HepG2 (cell line): Measurements from ENCODE around the gene SFI1. TPM values are rescaled to one million over a fixed set of nuclear protein-coding genes. Genes with fewer than 3 reads are reported as not detected.

Source experiments
- ASH2L ChIP-seq: fragments of 300-600, 200-600 bp; sonication (generic); IDR thresholded peaks from 2 replicates; pipeline ENCODE4 v1.7.0; 2017; ENCODE audit warnings: low read depth, mild to moderate bottlenecking, moderate library complexity, mixed read lengths, low read length; ENCODE audit not compliant: insufficient read length
- BORCS8-MEF2B ChIP-seq: sonication (generic); formaldehyde crosslinking; IDR thresholded peaks from 2 replicates; pipeline ENCODE4 v1.8.0; 2022; ENCODE audit warnings: mild to moderate bottlenecking, missing genetic modification reagents
- FOSL2 ChIP-seq: sonication (generic); formaldehyde crosslinking; IDR thresholded peaks from 2 replicates; pipeline ENCODE4 v1.4.0; 2020; ENCODE audit warnings: missing genetic modification reagents
- FOXA3 ChIP-seq: IDR thresholded peaks from 2 replicates; pipeline ENCODE4 v1.6.1; 2016; ENCODE audit warnings: missing genetic modification reagents, missing compliant biosample characterization
- HOXA3 ChIP-seq: sonication (generic); formaldehyde crosslinking; IDR thresholded peaks from 2 replicates; pipeline ENCODE4 v1.5.0; 2020; ENCODE audit warnings: missing genetic modification reagents
- KAT7 ChIP-seq: IDR thresholded peaks from 2 replicates; pipeline ENCODE4 v1.6.1; 2018; ENCODE audit warnings: borderline replicate concordance, missing compliant biosample characterization
- LCORL ChIP-seq, 2 experiments: fragments of 450-650 bp in 1 of 2; sonication (generic) in 1 of 2; formaldehyde crosslinking in 1 of 2; IDR thresholded peaks; 2 replicates each; pipeline versions ENCODE4 v1.5.0 to v1.6.1; 2017 to 2020; ENCODE audit warnings: antibody characterized with exemption in 1 of 2, missing genetic modification reagents in 1 of 2
- NFIC ChIP-seq: IDR thresholded peaks from 2 replicates; pipeline ENCODE4 v1.6.1; 2012; ENCODE audit warnings: mild to moderate bottlenecking, low read length, inconsistent platforms
- PLRG1 ChIP-seq: fragments of 450-650 bp; conservative IDR thresholded peaks from 2 replicates; pipeline ENCODE4 v1.6.1; 2016
- SNAPC2 ChIP-seq: sonication (generic); formaldehyde crosslinking; IDR thresholded peaks from 2 replicates; pipeline ENCODE4 v1.8.1; 2022; ENCODE audit warnings: mild to moderate bottlenecking, missing genetic modification reagents
- TARDBP ChIP-seq: sonication (generic); formaldehyde crosslinking; IDR thresholded peaks from 2 replicates; pipeline ENCODE4 v1.8.0; 2022; ENCODE audit warnings: mild to moderate bottlenecking, missing genetic modification reagents
- ZFX ChIP-seq: sonication (generic); formaldehyde crosslinking; IDR thresholded peaks from 2 replicates; pipeline ENCODE4 v1.4.0; 2020; ENCODE audit warnings: mild to moderate bottlenecking, low read depth, missing genetic modification reagents, moderate library complexity
- ZNF331 ChIP-seq: sonication (generic); formaldehyde crosslinking; IDR thresholded peaks from 2 replicates; pipeline ENCODE4 v1.4.0; 2020; ENCODE audit warnings: missing genetic modification reagents
- ZNF614 ChIP-seq: IDR thresholded peaks from 2 replicates; pipeline ENCODE4 v1.6.1; 2018; ENCODE audit warnings: missing biosample characterization, missing genetic modification reagents, inconsistent platforms, borderline replicate concordance
- ZNF780A ChIP-seq: sonication (generic); formaldehyde crosslinking; IDR thresholded peaks from 2 replicates; pipeline ENCODE4 v1.8.0; 2022; ENCODE audit warnings: mild to moderate bottlenecking, missing genetic modification reagents, moderate library complexity
- ZNF883 ChIP-seq: sonication (generic); formaldehyde crosslinking; IDR thresholded peaks from 2 replicates; pipeline ENCODE4 v1.5.1; 2020; ENCODE audit warnings: mild to moderate bottlenecking, missing genetic modification reagents; ENCODE audit errors: not compliant biosample characterization
- polyA plus RNA-seq, 8 experiments: library from polyadenylated mRNA; depleted of rRNA in 3 of 8; stranded (reverse) in 7 of 8; unstranded in 1 of 8; fragments of >200 nt; fragmentation: Illumina TruSeq in 4 of 8; extraction: Trizol in 4 of 8; gene quantifications; 2 replicates each; pipeline versions ENCODE4 v1.2.1 to v1.2.3, GENCODE V29; 2011 to 2016; ENCODE audit warnings: low read depth in 4 of 8, missing spikeins in 1 of 8, mixed read lengths in 1 of 8; ENCODE audit not compliant: insufficient read depth in 1 of 8
- total RNA-seq, 5 experiments: library from RNA; depleted of rRNA; stranded (reverse); fragments of >200 nt; fragmentation: Illumina TruSeq; extraction: Trizol; gene quantifications; 2 replicates each; pipeline ENCODE4 v1.2.3, GENCODE V29; 2016; ENCODE audit warnings: low read depth in 1 of 5
- TF ChIP-seq, protein P1 (sequence below): IDR thresholded peaks from 2 replicates; pipeline ENCODE4 v1.6.1; 2016
- TF ChIP-seq, protein P2 (sequence below): sonication (generic); formaldehyde crosslinking; IDR thresholded peaks from 2 replicates; pipeline ENCODE4 v1.4.0; 2020; ENCODE audit warnings: missing genetic modification reagents
- TF ChIP-seq, protein P3 (sequence below): IDR thresholded peaks from 2 replicates; pipeline ENCODE4 v1.6.1; 2016; ENCODE audit warnings: mild to moderate bottlenecking
- TF ChIP-seq, protein P4 (sequence below): sonication (generic); formaldehyde crosslinking; IDR thresholded peaks from 2 replicates; pipeline ENCODE4 v1.8.0; 2022; ENCODE audit warnings: mild to moderate bottlenecking, missing genetic modification reagents, moderate library complexity
- TF ChIP-seq, protein P5 (sequence below): sonication (generic); formaldehyde crosslinking; IDR thresholded peaks from 2 replicates; pipeline ENCODE4 v1.4.0; 2020; ENCODE audit warnings: missing genetic modification reagents

Gene SFI1
- total and polyA plus RNA-seq, 2 of the 13 experiments (the other 11 are each of a cell fraction or from before 2014, with no cell fraction given), result 20.5 to 40.1 TPM

DNA sequence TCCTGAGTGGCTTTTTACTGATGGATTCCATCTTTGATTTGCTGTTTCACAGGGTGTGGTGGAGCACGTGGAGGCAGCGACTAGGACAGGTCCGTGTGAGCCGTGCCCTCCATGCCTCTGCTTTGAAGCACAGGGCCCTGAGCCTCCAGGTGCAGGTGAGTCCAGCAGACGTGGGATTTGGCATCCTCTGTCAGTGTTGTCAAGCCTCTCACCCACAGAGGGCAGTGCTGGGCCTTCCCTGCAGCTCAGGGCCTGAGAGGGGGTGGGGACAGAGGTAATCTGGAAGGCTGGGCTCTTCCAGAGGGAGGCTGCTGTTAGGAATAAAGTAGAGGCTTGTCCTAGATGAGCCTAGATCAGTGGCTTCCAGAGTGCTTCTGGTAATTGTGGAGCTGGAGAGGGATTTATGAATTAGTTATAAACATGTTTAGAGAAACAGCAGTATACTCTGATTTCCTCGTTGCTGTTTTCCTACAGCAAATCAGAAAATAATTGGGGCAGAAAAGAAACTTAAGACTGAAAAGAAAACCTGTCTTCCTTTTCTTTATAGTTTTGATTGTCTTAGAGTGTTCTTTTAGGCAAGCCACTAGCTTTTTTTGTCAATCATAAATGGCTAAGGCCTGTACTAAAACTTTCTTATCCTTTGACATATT lies 65.0 kb downstream of the SFI1 start (continued):
- TF ChIP-seq, protein P1, sequence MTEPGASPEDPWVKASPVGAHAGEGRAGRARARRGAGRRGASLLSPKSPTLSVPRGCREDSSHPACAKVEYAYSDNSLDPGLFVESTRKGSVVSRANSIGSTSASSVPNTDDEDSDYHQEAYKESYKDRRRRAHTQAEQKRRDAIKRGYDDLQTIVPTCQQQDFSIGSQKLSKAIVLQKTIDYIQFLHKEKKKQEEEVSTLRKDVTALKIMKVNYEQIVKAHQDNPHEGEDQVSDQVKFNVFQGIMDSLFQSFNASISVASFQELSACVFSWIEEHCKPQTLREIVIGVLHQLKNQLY (CRISPR knock-in tag), result no peak
- TF ChIP-seq ZNF780A (CRISPR knock-in tag), result no peak
- peak; percentile 44; the same call in 1 of the 2 replicates for TF ChIP-seq HOXA3 (CRISPR knock-in tag)
- no peak for TF ChIP-seq ASH2L
- 0 out of 2 replicates have a peak, but pooled peaks have one; percentile 40 for TF ChIP-seq KAT7
- TF ChIP-seq PLRG1, result no peak
- TF ChIP-seq, protein P2, sequence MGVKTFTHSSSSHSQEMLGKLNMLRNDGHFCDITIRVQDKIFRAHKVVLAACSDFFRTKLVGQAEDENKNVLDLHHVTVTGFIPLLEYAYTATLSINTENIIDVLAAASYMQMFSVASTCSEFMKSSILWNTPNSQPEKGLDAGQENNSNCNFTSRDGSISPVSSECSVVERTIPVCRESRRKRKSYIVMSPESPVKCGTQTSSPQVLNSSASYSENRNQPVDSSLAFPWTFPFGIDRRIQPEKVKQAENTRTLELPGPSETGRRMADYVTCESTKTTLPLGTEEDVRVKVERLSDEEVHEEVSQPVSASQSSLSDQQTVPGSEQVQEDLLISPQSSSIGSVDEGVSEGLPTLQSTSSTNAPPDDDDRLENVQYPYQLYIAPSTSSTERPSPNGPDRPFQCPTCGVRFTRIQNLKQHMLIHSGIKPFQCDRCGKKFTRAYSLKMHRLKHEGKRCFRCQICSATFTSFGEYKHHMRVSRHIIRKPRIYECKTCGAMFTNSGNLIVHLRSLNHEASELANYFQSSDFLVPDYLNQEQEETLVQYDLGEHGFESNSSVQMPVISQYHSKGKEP (CRISPR knock-in tag), result no peak
- TF ChIP-seq FOXA3 (CRISPR knock-in tag), result peak; percentile 58
- 0 out of 2 replicates have a peak, but pooled peaks have one; percentile 53 for TF ChIP-seq TARDBP (CRISPR knock-in tag)
- TF ChIP-seq LCORL (IDR thresholded peaks at IDR 0.05), result no peak
- TF ChIP-seq LCORL (CRISPR knock-in tag; IDR thresholded peaks at IDR 0.05), result 0 out of 2 replicates have a peak, but pooled peaks have one; percentile 30
- TF ChIP-seq, protein P3, sequence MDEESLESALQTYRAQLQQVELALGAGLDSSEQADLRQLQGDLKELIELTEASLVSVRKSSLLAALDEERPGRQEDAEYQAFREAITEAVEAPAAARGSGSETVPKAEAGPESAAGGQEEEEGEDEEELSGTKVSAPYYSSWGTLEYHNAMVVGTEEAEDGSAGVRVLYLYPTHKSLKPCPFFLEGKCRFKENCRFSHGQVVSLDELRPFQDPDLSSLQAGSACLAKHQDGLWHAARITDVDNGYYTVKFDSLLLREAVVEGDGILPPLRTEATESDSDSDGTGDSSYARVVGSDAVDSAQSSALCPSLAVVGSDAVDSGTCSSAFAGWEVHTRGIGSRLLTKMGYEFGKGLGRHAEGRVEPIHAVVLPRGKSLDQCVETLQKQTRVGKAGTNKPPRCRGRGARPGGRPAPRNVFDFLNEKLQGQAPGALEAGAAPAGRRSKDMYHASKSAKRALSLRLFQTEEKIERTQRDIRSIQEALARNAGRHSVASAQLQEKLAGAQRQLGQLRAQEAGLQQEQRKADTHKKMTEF (CRISPR knock-in tag), result peak; percentile 27; the same call in 1 of the 2 replicates
- TF ChIP-seq, protein P4, sequence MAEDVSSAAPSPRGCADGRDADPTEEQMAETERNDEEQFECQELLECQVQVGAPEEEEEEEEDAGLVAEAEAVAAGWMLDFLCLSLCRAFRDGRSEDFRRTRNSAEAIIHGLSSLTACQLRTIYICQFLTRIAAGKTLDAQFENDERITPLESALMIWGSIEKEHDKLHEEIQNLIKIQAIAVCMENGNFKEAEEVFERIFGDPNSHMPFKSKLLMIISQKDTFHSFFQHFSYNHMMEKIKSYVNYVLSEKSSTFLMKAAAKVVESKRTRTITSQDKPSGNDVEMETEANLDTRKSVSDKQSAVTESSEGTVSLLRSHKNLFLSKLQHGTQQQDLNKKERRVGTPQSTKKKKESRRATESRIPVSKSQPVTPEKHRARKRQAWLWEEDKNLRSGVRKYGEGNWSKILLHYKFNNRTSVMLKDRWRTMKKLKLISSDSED (CRISPR knock-in tag), result no peak
- peak; percentile 44; the same call in 1 of the 2 replicates for TF ChIP-seq ZNF331 (CRISPR knock-in tag)
- TF ChIP-seq NFIC, result no peak
- TF ChIP-seq ZFX, result 0 out of 2 replicates have a peak, but pooled peaks have one; percentile 41
- peak; percentile 53; the same call in 1 of the 2 replicates for TF ChIP-seq BORCS8-MEF2B (CRISPR knock-in tag)
- TF ChIP-seq FOSL2, result peak; percentile 55
- no peak for TF ChIP-seq SNAPC2 (CRISPR knock-in tag)
- peak; percentile 32; the same call in 1 of the 2 replicates for TF ChIP-seq ZNF614 (CRISPR knock-in tag)
- no peak for TF ChIP-seq ZNF883 (CRISPR knock-in tag)
- TF ChIP-seq, protein P5, sequence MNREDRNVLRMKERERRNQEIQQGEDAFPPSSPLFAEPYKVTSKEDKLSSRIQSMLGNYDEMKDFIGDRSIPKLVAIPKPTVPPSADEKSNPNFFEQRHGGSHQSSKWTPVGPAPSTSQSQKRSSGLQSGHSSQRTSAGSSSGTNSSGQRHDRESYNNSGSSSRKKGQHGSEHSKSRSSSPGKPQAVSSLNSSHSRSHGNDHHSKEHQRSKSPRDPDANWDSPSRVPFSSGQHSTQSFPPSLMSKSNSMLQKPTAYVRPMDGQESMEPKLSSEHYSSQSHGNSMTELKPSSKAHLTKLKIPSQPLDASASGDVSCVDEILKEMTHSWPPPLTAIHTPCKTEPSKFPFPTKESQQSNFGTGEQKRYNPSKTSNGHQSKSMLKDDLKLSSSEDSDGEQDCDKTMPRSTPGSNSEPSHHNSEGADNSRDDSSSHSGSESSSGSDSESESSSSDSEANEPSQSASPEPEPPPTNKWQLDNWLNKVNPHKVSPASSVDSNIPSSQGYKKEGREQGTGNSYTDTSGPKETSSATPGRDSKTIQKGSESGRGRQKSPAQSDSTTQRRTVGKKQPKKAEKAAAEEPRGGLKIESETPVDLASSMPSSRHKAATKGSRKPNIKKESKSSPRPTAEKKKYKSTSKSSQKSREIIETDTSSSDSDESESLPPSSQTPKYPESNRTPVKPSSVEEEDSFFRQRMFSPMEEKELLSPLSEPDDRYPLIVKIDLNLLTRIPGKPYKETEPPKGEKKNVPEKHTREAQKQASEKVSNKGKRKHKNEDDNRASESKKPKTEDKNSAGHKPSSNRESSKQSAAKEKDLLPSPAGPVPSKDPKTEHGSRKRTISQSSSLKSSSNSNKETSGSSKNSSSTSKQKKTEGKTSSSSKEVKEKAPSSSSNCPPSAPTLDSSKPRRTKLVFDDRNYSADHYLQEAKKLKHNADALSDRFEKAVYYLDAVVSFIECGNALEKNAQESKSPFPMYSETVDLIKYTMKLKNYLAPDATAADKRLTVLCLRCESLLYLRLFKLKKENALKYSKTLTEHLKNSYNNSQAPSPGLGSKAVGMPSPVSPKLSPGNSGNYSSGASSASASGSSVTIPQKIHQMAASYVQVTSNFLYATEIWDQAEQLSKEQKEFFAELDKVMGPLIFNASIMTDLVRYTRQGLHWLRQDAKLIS, result no peak
